Measurements from ENCODE around the gene RIC8A.
A peak's percentile ranks its signal among the peaks of the same experiment; 100 is the strongest.

DNA sequence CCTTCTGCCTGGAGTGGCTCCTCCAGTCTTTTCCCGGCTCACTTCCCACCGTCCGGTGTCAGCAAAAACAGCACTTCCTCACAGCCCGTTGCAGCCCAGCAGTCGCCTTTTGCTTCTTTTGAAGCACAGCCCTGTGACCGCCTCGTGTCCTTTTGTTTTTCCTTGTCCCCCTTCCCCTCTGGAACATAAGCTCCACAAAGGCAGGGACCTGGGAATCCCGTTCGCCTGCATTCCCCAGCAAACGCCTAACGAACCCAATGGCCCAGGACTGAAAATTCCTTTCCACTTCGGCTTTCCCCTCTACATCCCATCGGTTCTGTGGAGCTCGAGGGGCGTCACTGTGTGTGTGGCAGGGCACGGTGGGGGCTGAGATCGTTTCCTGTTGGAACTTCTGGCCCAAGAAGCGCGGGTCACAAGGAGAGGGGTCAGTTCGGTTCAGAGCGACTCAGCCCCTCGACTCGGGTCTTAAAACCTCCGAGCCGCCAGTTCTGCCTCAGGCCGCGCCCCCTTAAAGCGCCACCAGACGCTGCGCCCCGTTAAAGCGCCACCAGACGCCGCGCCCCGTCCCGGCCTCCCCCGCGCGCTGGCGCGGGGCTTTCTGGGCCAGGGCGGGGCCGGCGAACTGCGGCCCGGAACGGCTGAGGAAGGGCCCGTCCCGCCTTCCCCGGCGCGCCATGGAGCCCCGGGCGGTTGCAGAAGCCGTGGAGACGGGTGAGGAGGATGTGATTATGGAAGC, 841 bp downstream of the RIC8A start:
- TF ChIP-seq, protein P1, sequence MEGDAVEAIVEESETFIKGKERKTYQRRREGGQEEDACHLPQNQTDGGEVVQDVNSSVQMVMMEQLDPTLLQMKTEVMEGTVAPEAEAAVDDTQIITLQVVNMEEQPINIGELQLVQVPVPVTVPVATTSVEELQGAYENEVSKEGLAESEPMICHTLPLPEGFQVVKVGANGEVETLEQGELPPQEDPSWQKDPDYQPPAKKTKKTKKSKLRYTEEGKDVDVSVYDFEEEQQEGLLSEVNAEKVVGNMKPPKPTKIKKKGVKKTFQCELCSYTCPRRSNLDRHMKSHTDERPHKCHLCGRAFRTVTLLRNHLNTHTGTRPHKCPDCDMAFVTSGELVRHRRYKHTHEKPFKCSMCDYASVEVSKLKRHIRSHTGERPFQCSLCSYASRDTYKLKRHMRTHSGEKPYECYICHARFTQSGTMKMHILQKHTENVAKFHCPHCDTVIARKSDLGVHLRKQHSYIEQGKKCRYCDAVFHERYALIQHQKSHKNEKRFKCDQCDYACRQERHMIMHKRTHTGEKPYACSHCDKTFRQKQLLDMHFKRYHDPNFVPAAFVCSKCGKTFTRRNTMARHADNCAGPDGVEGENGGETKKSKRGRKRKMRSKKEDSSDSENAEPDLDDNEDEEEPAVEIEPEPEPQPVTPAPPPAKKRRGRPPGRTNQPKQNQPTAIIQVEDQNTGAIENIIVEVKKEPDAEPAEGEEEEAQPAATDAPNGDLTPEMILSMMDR (IDR thresholded peaks at IDR 0.05), result peak in 2 of 4 experiments; percentile 26 to 31
- TF ChIP-seq POLR2A (IDR thresholded peaks at IDR 0.05), result peak; percentile 86
